Astrocyte (in vitro differentiated cells and primary cell): ENCODE results near the gene CTNNA2.

Experiments
- CTCF ChIP-seq: IDR thresholded peaks from 2 replicates; pipeline ENCODE4 v1.5.1; 2011; ENCODE audit warnings: low read depth, mild to moderate bottlenecking, inconsistent platforms, low read length, moderate library complexity; ENCODE audit not compliant: insufficient read depth
- EZH2 ChIP-seq: IDR thresholded peaks from 2 replicates; pipeline ENCODE4 v1.6.1; 2012; ENCODE audit warnings: mild to moderate bottlenecking, low read length, inconsistent platforms; ENCODE audit not compliant: insufficient read depth

GRCh38 chr2:79793006-79793405 is 280.2 kb downstream of the CTNNA2 start:
- TF ChIP-seq CTCF (no peak), EZH2 (no peak)
